Aorta (tissue), 5 donors: Measurements from ENCODE around the gene ZNF274. TPM values are rescaled to one million over a fixed set of nuclear protein-coding genes. Genes with fewer than 3 reads are reported as not detected.

Experiments used
- ATAC-seq: fragments of 200-7000 bp; cut with Tn5 transposase; one replicate; pipeline ENCODE4 v1.9.1; 2022; ENCODE audit warnings: moderate library complexity; ENCODE audit not compliant: low FRiP score
- DNase-seq, 2 donors: peaks; one replicate each; pipeline ENCODE4 v3.0.0-alpha.2; 2020
- H3K27ac ChIP-seq, 2 donors: one replicate each; pipeline ENCODE4 v1.5.1; 2013; ENCODE audit warnings: low read length in 2 of 2, mild to moderate bottlenecking in 2 of 2, moderate library complexity in 2 of 2, control low read depth in 1 of 2, inconsistent platforms in 1 of 2, low read depth in 1 of 2
- H3K27me3 ChIP-seq, 2 donors: one replicate each; pipeline ENCODE4 v1.6.1; 2013; ENCODE audit warnings: control low read depth in 1 of 2, low read length in 1 of 2, mild to moderate bottlenecking in 1 of 2, moderate library complexity in 1 of 2; ENCODE audit not compliant: insufficient read depth in 2 of 2, control insufficient read depth in 1 of 2
- H3K36me3 ChIP-seq, 2 donors: one replicate each; pipeline ENCODE4 v1.6.1; 2013; ENCODE audit warnings: control low read depth in 1 of 2, low read length in 1 of 2, mild to moderate bottlenecking in 1 of 2; ENCODE audit not compliant: insufficient read depth in 2 of 2, control insufficient read depth in 1 of 2
- H3K4me1 ChIP-seq, 2 donors: one replicate each; pipeline ENCODE4 v1.6.1; 2013; ENCODE audit warnings: low read length in 2 of 2, control low read depth in 1 of 2, mild to moderate bottlenecking in 1 of 2, moderate library complexity in 1 of 2; ENCODE audit not compliant: insufficient read depth in 2 of 2, control insufficient read depth in 1 of 2
- H3K4me3 ChIP-seq, 2 donors: one replicate each; pipeline ENCODE4 v1.5.1; 2013; ENCODE audit warnings: low read length in 2 of 2, control low read depth in 1 of 2, mild to moderate bottlenecking in 1 of 2
- H3K9me3 ChIP-seq: one replicate; pipeline ENCODE4 v1.6.1; 2013; ENCODE audit warnings: mild to moderate bottlenecking, low read length; ENCODE audit not compliant: control insufficient read depth
- WGBS, 2 donors: extraction: QIAGEN DNeasy Blood & Tissue Kit; methylation state at CpG; one replicate each; pipeline ENCODE4 v1.1.7; 2013; 5-methylcytosine and 5-hydroxymethylcytosine counted together
- intact Hi-C, 2 donors: fragments of 100-400 bp; cut with DNase I; formaldehyde crosslinking; loops; one replicate each; pipeline versions ENCODE4 v1.14.2 to v1.15.0; 2022
- polyA plus RNA-seq, 2 donors: library from polyadenylated mRNA; stranded (reverse); fragments of 200-250 nt; gene quantifications; one replicate each; pipeline ENCODE4 v1.2.3, GENCODE V29; 2013
- total RNA-seq, 2 donors: library from RNA; stranded (reverse); fragmentation: NEBNext Ultra II Directional; extraction: Animal tissue kit (Norgen Biotek cat#: 25700); gene quantifications; one replicate each; pipeline ENCODE4 v1.2.1, GENCODE V29; 2021
- donor health status: healthy with polysubstance abuse.
- donor health status: Bipolar disorder and iron deficiency.
- donor health status: DM: no; HTN: no; CAD: no.
- donor health status: DM: no; HTN: no; CAD: no.
- donor health status: DM: yes; HTN: yes; CAD: no.

Gene ZNF274
- total and polyA plus RNA-seq, 4 donors, result 4.1 to 26.0 (median 20.1) TPM

- Histone ChIP-seq H3K27ac (no peak overlapping the region), H3K9me3 (peaks cover 17% of the 10 kb centered on the region), H3K27me3 (no peaks in the 10 kb centered on the region), H3K4me3 (no peak overlapping the region), H3K36me3 (no peaks in the 10 kb centered on the region), H3K4me1 (no peaks in the 10 kb centered on the region)
- WGBS, 2 donors, result 48 to 53% methylated on average over 9 of the region's 9 CpGs
- no peak for DNase-seq
- intact Hi-C loops, result no loop called here
- ATAC-seq, result no peak
Observed at GRCh38 chr19:58218899-58219298, 36.0 kb downstream of the ZNF274 start.

GRCh38 chr19:58227964-58228584 lies 45.2 kb downstream of the ZNF274 start:
- 4% methylated on average over 23 of the region's 23 CpGs for WGBS, 2 donors
- DNase-seq, result no peak
- Histone ChIP-seq H3K36me3 (peaks cover 0 to 5% of the 10 kb centered on the region in 2 donors), H3K27ac (peak overlapping the region in 1 of 2 donors; percentile 53), H3K9me3 (peaks cover 8% of the 10 kb centered on the region), H3K4me1 (no peaks in the 10 kb centered on the region), H3K4me3 (peak overlapping the region; percentile 51 to 83), H3K27me3 (no peaks in the 10 kb centered on the region)
- intact Hi-C loops, result no loop called here
- ATAC-seq, result no peak

DNA sequence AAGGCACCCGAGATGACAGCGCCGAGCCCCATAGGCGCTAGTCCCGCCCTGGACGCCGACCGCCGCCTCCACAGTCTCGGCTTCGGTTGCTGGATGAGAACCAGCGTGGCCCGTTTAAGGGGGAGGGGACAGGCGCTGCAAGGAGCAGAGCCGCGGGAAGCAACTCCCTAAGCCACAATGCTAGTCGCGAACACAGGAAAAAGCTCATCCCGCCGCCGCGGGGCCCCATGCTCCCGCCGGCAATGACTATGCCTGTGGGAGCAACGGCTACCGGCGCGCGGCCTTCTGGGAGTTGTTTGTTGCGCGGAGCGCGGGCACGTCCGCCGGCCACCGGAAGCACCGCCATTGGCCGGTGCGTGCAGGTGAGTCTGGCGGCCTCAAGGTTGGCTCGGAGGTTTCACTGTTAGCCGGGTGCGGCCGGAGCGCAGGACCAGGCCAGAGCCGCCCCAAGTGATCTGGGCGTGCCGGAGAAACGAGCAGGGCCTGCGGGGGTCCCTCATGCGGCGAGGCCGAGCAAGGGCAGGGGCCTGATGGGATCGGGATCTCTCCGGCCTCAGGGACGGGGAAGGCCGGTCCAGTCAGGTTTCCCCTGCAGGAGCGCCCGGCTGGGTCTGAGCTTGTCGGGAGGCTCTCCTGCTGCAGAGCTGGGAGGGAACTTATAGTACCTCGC lies 45.9 kb downstream of the ZNF274 start, which contains the start of gene ZNF544:
Gene ZNF544 (plus strand): TSS at position 330 of the 670 bp plus-strand sequence. CDS start 15,110 bp downstream, outside the sequence.
- Histone ChIP-seq H3K27me3 (no peaks in the 10 kb centered on the region), H3K4me1 (no peaks in the 10 kb centered on the region), H3K27ac (peak within 1 kb of the TSS in 1 of 2 donors; percentile 53), H3K4me3 (peak within 1 kb of the TSS; percentile 51 to 83), H3K36me3 (peaks cover 0 to 5% of the 10 kb centered on the region in 2 donors), H3K9me3 (peaks cover 10% of the 10 kb centered on the region)
- WGBS, 2 donors, result 1% methylated on average over 53 to 62 of the region's 62 CpGs
- peak; percentile 84 to 90 for DNase-seq
- intact Hi-C loops, result no loop called here
- ATAC-seq, result peak; percentile 93

DNA sequence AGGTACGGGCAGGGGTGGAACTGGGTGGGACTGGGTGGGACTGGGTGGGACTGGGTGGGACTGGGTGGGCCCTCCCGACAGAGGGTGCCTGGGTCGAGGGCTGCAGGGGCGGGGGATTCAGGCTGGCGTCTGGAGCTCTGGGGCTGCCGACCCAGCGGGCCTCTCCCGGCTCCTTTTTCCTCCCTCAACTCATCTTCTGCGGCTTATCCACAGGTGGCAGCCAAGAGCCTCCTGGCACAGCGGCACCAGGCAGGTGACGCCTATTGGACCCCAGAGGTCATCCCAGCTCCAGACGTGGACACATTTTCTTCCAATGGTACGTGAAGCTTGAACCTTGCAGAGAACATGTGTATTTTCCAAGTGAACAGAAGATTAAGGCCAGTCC lies 46.4 kb downstream of the ZNF274 start:
- H3K4me1 ChIP-seq, result no peaks in the 10 kb centered on the region
- H3K9me3 ChIP-seq, result peaks cover 13% of the 10 kb centered on the region
- no peak for DNase-seq
- WGBS, 2 donors, result 4 to 10% methylated on average over 12 to 13 of the region's 13 CpGs
- no peak overlapping the region for H3K27ac ChIP-seq
- peaks cover 0 to 8% of the 10 kb centered on the region in 2 donors for H3K36me3 ChIP-seq
- no peak for ATAC-seq
- intact Hi-C loops, result no loop called here
- peak overlapping the region; percentile 51 to 83 for H3K4me3 ChIP-seq
- no peaks in the 10 kb centered on the region for H3K27me3 ChIP-seq

DNA sequence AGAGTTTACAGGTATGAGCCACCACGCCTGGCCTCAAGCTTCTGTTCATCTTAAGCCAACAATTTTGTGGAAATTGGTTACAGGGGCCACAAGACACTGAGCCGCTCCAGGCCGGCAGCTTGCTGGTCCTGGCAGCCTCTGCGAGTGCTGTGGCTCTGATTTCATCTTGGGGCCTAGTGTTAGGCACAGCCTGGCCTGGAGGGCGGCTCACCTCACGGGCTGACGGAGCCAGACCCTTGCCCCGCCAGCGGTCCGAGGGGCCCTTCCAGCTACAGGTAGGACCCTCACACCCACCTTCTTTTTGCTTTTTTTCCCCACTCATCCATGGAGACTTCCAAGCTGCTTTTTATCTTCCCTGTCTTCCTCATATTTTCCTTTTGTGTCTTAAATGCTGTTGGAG lies 54.5 kb downstream of the ZNF274 start:
- intact Hi-C loops, result no loop called here
- Histone ChIP-seq H3K36me3 (peaks cover 14 to 25% of the 10 kb centered on the region in 2 donors), H3K27me3 (no peaks in the 10 kb centered on the region), H3K4me1 (no peaks in the 10 kb centered on the region), H3K4me3 (no peak overlapping the region), H3K27ac (no peak overlapping the region), H3K9me3 (peaks cover 37% of the 10 kb centered on the region)
- DNase-seq (no peak), ATAC-seq (no peak)
- 96 to 98% methylated on average over 10 of the region's 10 CpGs for WGBS, 2 donors

DNA sequence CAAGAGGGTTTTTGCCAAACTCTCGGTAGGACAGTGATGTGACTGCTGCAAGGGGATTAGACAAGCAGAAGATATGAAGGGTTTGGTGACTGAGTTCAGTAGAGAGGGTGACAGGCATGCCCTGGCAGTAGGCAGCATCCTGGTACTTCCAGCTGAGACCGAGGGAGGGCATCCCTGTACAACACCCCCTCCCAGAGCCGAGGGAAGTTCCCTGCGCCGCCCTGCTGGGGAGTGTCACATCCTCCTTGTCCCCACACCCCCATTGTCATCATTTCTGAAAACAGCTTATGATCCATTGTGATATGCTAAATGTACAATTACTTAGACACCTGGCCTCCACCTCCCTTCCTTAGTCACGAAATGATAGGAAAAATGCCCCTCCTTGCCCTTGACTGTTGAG lies 60.5 kb downstream of the ZNF274 start:
- no peaks in the 10 kb centered on the region for H3K27me3 ChIP-seq
- H3K4me1 ChIP-seq, result no peaks in the 10 kb centered on the region
- intact Hi-C loops, result no loop called here
- no peak for DNase-seq
- no peak overlapping the region for H3K4me3 ChIP-seq
- no peak overlapping the region for H3K27ac ChIP-seq
- peaks cover 37 to 44% of the 10 kb centered on the region in 2 donors for H3K36me3 ChIP-seq
- no peak for ATAC-seq
- WGBS, 2 donors, result 97 to 100% methylated on average over 6 of the region's 6 CpGs
- H3K9me3 ChIP-seq, result peaks cover 57% of the 10 kb centered on the region

GRCh38 chr19:58248886-58249285 lies 66.0 kb downstream of the ZNF274 start:
- 97 to 99% methylated on average over 3 of the region's 3 CpGs for WGBS, 2 donors
- ATAC-seq (no peak), DNase-seq (no peak)
- Histone ChIP-seq H3K27ac (no peak overlapping the region), H3K36me3 (peaks cover 29 to 46% of the 10 kb centered on the region in 2 donors), H3K4me1 (no peaks in the 10 kb centered on the region), H3K27me3 (no peaks in the 10 kb centered on the region), H3K9me3 (peaks cover 45% of the 10 kb centered on the region), H3K4me3 (no peak overlapping the region)
- intact Hi-C loops, result no loop called here

- Histone ChIP-seq H3K4me1 (no peaks in the 10 kb centered on the region), H3K27me3 (no peaks in the 10 kb centered on the region), H3K27ac (no peak overlapping the region), H3K36me3 (peaks cover 11 to 40% of the 10 kb centered on the region in 2 donors), H3K4me3 (no peak overlapping the region), H3K9me3 (peaks cover 32% of the 10 kb centered on the region)
- 97 to 100% methylated on average over 2 of the region's 2 CpGs for whole genome bisulfite sequencing, 2 donors
- ATAC-seq (no peak), DNase-seq (no peak)
- intact Hi-C loops, result loop anchor here in 1 of 2 donors (10.0 kb wide), 1 partner anchor 47 kb away; no protein-coding TSS in a partner anchor
Observed at GRCh38 chr19:58252102-58252685, 69.3 kb downstream of the ZNF274 start.
